ENCODE results near the gene ARMC9. TPM values are rescaled to one million over a fixed set of nuclear protein-coding genes. Genes with fewer than 3 reads are reported as not detected.

Gene ARMC9
- total RNA-seq, 1 donor from 2014 or later: 35.2 TPM

GRCh38 chr2:231259104-231259503 is 60.7 kb downstream of the ARMC9 start:
- no peak for DNase-seq (ENCODE audit: extremely low spot score, unreplicated experiment)
- Mint-ChIP-seq H3K27me3 (no peaks in the 10 kb centered on the region), H3K36me3 (peaks cover 21% of the 10 kb centered on the region), H3K4me1 (ENCODE audit: unreplicated experiment) (no peaks in the 10 kb centered on the region), H3K9me3 (no peaks in the 10 kb centered on the region), H3K27ac (no peak overlapping the region), H3K4me3 (no peak overlapping the region)
- no peak for TF ChIP-seq CTCF (conservative IDR thresholded peaks at IDR 0.05)

GRCh38 chr2:231260442-231261208 is 62.2 kb downstream of the ARMC9 start:
- peaks cover 16% of the 10 kb centered on the region for H3K36me3 Mint-ChIP-seq
- H3K27me3 Mint-ChIP-seq: no peaks in the 10 kb centered on the region
- no peak overlapping the region for H3K27ac Mint-ChIP-seq
- no peaks in the 10 kb centered on the region for H3K9me3 Mint-ChIP-seq
- H3K4me1 Mint-ChIP-seq (ENCODE audit: unreplicated experiment): no peaks in the 10 kb centered on the region
- no peak overlapping the region for H3K4me3 Mint-ChIP-seq
- no peak for DNase-seq (ENCODE audit: extremely low spot score, unreplicated experiment)
- TF ChIP-seq CTCF (conservative IDR thresholded peaks at IDR 0.05): no peak

GRCh38 chr2:231263118-231263831 is 64.8 kb downstream of the ARMC9 start:
- no peak for TF ChIP-seq CTCF (conservative IDR thresholded peaks at IDR 0.05)
- Mint-ChIP-seq H3K27me3 (no peaks in the 10 kb centered on the region), H3K36me3 (peaks cover 15% of the 10 kb centered on the region), H3K9me3 (no peaks in the 10 kb centered on the region), H3K27ac (no peak overlapping the region), H3K4me1 (ENCODE audit: unreplicated experiment) (no peaks in the 10 kb centered on the region), H3K4me3 (no peak overlapping the region)
- DNase-seq (ENCODE audit: extremely low spot score, unreplicated experiment): no peak

GRCh38 chr2:231270221-231271114 is 72.0 kb downstream of the ARMC9 start:
- H3K4me1 Mint-ChIP-seq (ENCODE audit: unreplicated experiment): no peaks in the 10 kb centered on the region
- no peaks in the 10 kb centered on the region for H3K27me3 Mint-ChIP-seq
- H3K4me3 Mint-ChIP-seq: no peak overlapping the region
- peaks cover 34% of the 10 kb centered on the region for H3K36me3 Mint-ChIP-seq
- no peak for TF ChIP-seq CTCF (conservative IDR thresholded peaks at IDR 0.05)
- no peak for DNase-seq (ENCODE audit: extremely low spot score, unreplicated experiment)
- H3K27ac Mint-ChIP-seq: no peak overlapping the region
- no peaks in the 10 kb centered on the region for H3K9me3 Mint-ChIP-seq

GRCh38 chr2:231272991-231273390 is 74.6 kb downstream of the ARMC9 start:
- Mint-ChIP-seq H3K27me3 (no peaks in the 10 kb centered on the region), H3K4me1 (ENCODE audit: unreplicated experiment) (no peaks in the 10 kb centered on the region), H3K36me3 (peaks cover 34% of the 10 kb centered on the region), H3K4me3 (no peak overlapping the region), H3K9me3 (no peaks in the 10 kb centered on the region), H3K27ac (no peak overlapping the region)
- DNase-seq (ENCODE audit: extremely low spot score, unreplicated experiment): no peak
- no peak for TF ChIP-seq CTCF (conservative IDR thresholded peaks at IDR 0.05)
